A673 (cell line): ENCODE data around the gene TBC1D22A. TPM values are rescaled to one million over a fixed set of nuclear protein-coding genes. Genes with fewer than 3 reads are reported as not detected.

Experiments used
- BruUV-seq: library from RNA; stranded (reverse); fragments of 400-500 nt; replicated peaks from 2 replicates; lab custom pipeline; 2021; lab: Mats Ljungman, UMichigan
- CTCF ChIA-PET: fragments of 300-600 bp; sonication (Branson Sonifier 250); formaldehyde crosslinking; loops from one replicate; lab custom pipeline; 2022; ENCODE audit warnings: antibody characterized with exemption; lab: Charles Lee
- POLR2A ChIA-PET: fragments of 300-600 bp; sonication (Branson Sonifier 250); formaldehyde crosslinking; loops from one replicate; lab custom pipeline; 2022; ENCODE audit warnings: antibody characterized with exemption; ENCODE audit not compliant: low non-redundant PET; lab: Charles Lee
- DNase-seq: peaks from one replicate; pipeline ENCODE4 v3.0.0-alpha.2; 2015; ENCODE audit warnings: low spot score
- H3K27ac ChIP-seq: fragments of 200-600 bp; sonication (generic); 2 replicates; pipeline ENCODE4 v1.5.1; 2016; ENCODE audit warnings: mixed run types, low read depth, mild to moderate bottlenecking, mixed read lengths, antibody characterized with exemption, low read length; ENCODE audit not compliant: poor library complexity, severe bottlenecking
- H3K27me3 ChIP-seq: fragments of 200-600 bp; sonication (generic); replicated peaks from 2 replicates; pipeline ENCODE4 v1.6.1; 2017; ENCODE audit warnings: mixed run types, low read depth, mild to moderate bottlenecking, mixed read lengths, antibody characterized with exemption, low read length; ENCODE audit not compliant: insufficient read depth, poor library complexity
- H3K36me3 ChIP-seq: fragments of 200-600 bp; sonication (generic); 2 replicates; pipeline ENCODE4 v1.6.1; 2016; ENCODE audit warnings: mixed run types, mild to moderate bottlenecking, mixed read lengths, antibody characterized with exemption, low read length; ENCODE audit not compliant: insufficient read depth, poor library complexity, severe bottlenecking
- H3K4me1 ChIP-seq: fragments of 200-600 bp; sonication (generic); 2 replicates; pipeline ENCODE4 v1.6.1; 2017; ENCODE audit warnings: mixed run types, mild to moderate bottlenecking, mixed read lengths, antibody characterized with exemption, low read length; ENCODE audit not compliant: insufficient read depth, poor library complexity, severe bottlenecking
- H3K4me3 ChIP-seq: fragments of 200-600 bp; sonication (generic); 2 replicates; pipeline ENCODE4 v1.5.1; 2016; ENCODE audit warnings: low read depth, mixed run types, mild to moderate bottlenecking, mixed read lengths, low read length; ENCODE audit not compliant: poor library complexity, severe bottlenecking
- H3K9me3 ChIP-seq: fragments of 200-600 bp; sonication (generic); 2 replicates; pipeline ENCODE4 v1.6.1; 2016; ENCODE audit warnings: mixed run types, low read depth, mild to moderate bottlenecking, mixed read lengths, antibody characterized with exemption, low read length; ENCODE audit not compliant: poor library complexity, severe bottlenecking
- CTCF ChIP-seq: fragments of 300-800, 200-600 bp; sonication (generic); conservative IDR thresholded peaks from 2 replicates; pipeline ENCODE4 v1.5.1; 2017; ENCODE audit warnings: low read depth, mild to moderate bottlenecking, antibody characterized with exemption, low read length, moderate library complexity, mixed read lengths
- EZH2 ChIP-seq: fragments of 200-600 bp; sonication (generic); IDR thresholded peaks from 2 replicates; pipeline ENCODE4 v1.6.1; 2017; ENCODE audit warnings: borderline replicate concordance, low read depth, mild to moderate bottlenecking, mixed read lengths, antibody characterized with exemption, low read length; ENCODE audit not compliant: poor library complexity, severe bottlenecking
- intact Hi-C: fragments of 100-400 bp; cut with micrococcal nuclease; formaldehyde crosslinking; loops from one replicate; pipeline ENCODE4 v1.10.0; 2022; ENCODE audit not compliant: unreplicated experiment
- total RNA-seq: library from RNA; stranded (reverse); gene quantifications from 2 replicates; pipeline ENCODE4 v1.2.3, GENCODE V29; 2021

TBC1D22A gene
- total RNA-seq, 1 experiment from 2014 or later: 22.5 TPM

- ChIA-PET CTCF (no interaction called here), POLR2A (no interaction called here)
- intact Hi-C loops: no loop called here
- Histone ChIP-seq H3K27me3 (no peaks in the 10 kb centered on the region), H3K27ac (no peak overlapping the region), H3K36me3 (no peaks in the 10 kb centered on the region), H3K9me3 (no peaks in the 10 kb centered on the region), H3K4me3 (no peak overlapping the region), H3K4me1 (no peaks in the 10 kb centered on the region)
- no TSS peak for BruUV-seq
- TF ChIP-seq CTCF (no peak), EZH2 (no peak)
- no peak for DNase-seq
Measured at GRCh38 chr22:47059701-47060161, 297.3 kb downstream of the TBC1D22A start.

GRCh38 chr22:47060718-47061117 is 298.3 kb downstream of the TBC1D22A start:
- no peak overlapping the region for H3K4me3 ChIP-seq
- no peak overlapping the region for H3K27ac ChIP-seq
- TF ChIP-seq EZH2 (no peak), CTCF (no peak)
- no peaks in the 10 kb centered on the region for H3K27me3 ChIP-seq
- POLR2A ChIA-PET: no interaction called here
- DNase-seq: no peak
- CTCF ChIA-PET: no interaction called here
- intact Hi-C loops: no loop called here
- H3K4me1 ChIP-seq: no peaks in the 10 kb centered on the region
- no peaks in the 10 kb centered on the region for H3K9me3 ChIP-seq
- no peaks in the 10 kb centered on the region for H3K36me3 ChIP-seq
- no TSS peak for BruUV-seq

GRCh38 chr22:47061226-47061625 is 298.8 kb downstream of the TBC1D22A start:
- no peaks in the 10 kb centered on the region for H3K27me3 ChIP-seq
- H3K36me3 ChIP-seq: no peaks in the 10 kb centered on the region
- DNase-seq: no peak
- ChIA-PET POLR2A (no interaction called here), CTCF (no interaction called here)
- H3K27ac ChIP-seq: no peak overlapping the region
- TF ChIP-seq EZH2 (no peak), CTCF (no peak)
- no TSS peak for BruUV-seq
- intact Hi-C loops: no loop called here
- H3K9me3 ChIP-seq: no peaks in the 10 kb centered on the region
- no peak overlapping the region for H3K4me3 ChIP-seq
- no peaks in the 10 kb centered on the region for H3K4me1 ChIP-seq
